ENCODE data around the gene SRP54.
"Not testable (repeated sequence)": the region's sequence is repeated elsewhere in the genome, so short reads cannot be mapped to it uniquely, and the experiment has no call there.

SRP54 gene

GRCh38 chr14:35047976-35048513 is 65.3 kb downstream of the SRP54 start:
- H3K4me3 ChIP-seq: peak overlapping the region in 1 of 2 donors; percentile 70
- no peak for TF ChIP-seq CTCF (IDR thresholded peaks at IDR 0.05)
- intact Hi-C loops (cut with DNase I; ENCODE audit: low total_unique reads): loop anchor here (5.0 to 10.0 kb wide), 4 partner anchors 66 to 287 kb away; partner anchors contain the start of genes PPP2R3C, PRORP and SRP54
- H3K9me3 ChIP-seq: no peaks in the 10 kb centered on the region
- H3K4me1 ChIP-seq: peaks cover 0 to 47% (median 21%) of the 10 kb centered on the region in 4 donors
- no peaks in the 10 kb centered on the region for H3K27me3 ChIP-seq
- no peak overlapping the region for H3K27ac ChIP-seq
- H3K36me3 ChIP-seq: peaks cover 0 to 3% (median 0%) of the 10 kb centered on the region in 3 donors
- DNase-seq: no peak

GRCh38 chr14:35050652-35051051 is 67.9 kb downstream of the SRP54 start:
- peak overlapping the region in 1 of 2 donors; percentile 56 for H3K27ac ChIP-seq
- peaks cover 0 to 40% (median 21%) of the 10 kb centered on the region in 4 donors for H3K4me1 ChIP-seq
- no peaks in the 10 kb centered on the region for H3K9me3 ChIP-seq
- H3K36me3 ChIP-seq: peaks cover 3 to 20% (median 9%) of the 10 kb centered on the region in 3 donors
- no peak for TF ChIP-seq CTCF (IDR thresholded peaks at IDR 0.05)
- DNase-seq: no peak
- intact Hi-C loops (cut with DNase I; ENCODE audit: low total_unique reads): no loop called here
- no peak overlapping the region for H3K4me3 ChIP-seq
- no peaks in the 10 kb centered on the region for H3K27me3 ChIP-seq

DNA sequence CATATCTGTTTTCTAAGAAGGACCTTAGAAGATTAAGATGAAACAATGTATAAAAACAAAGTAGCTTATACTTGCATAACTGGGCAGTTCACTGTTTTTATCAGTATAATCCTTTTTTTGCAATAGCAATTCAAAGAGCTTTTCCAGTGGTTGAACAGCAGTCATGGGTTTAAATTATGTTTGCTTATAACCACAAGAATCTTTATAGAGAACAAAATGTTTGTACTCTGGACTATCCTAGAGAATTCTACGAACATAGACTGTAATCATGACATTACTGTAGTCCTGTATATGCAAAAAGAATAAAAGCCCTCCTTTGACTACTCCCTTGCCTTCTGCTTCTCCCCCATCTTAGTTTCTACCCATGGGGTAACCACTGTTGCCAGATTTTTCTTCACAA is 69.0 kb downstream of the SRP54 start:
- intact Hi-C loops (cut with DNase I; ENCODE audit: low total_unique reads): no loop called here
- Histone ChIP-seq H3K4me3 (no peak overlapping the region), H3K36me3 (peaks cover 3 to 29% (median 9%) of the 10 kb centered on the region in 3 donors), H3K27me3 (no peaks in the 10 kb centered on the region), H3K27ac (peak overlapping the region in 1 of 2 donors; percentile 56), H3K9me3 (no peaks in the 10 kb centered on the region), H3K4me1 (peaks cover 0 to 40% (median 21%) of the 10 kb centered on the region in 4 donors)
- no peak for TF ChIP-seq CTCF (IDR thresholded peaks at IDR 0.05)
- DNase-seq: no peak

- no peak for DNase-seq
- peaks cover 0 to 33% (median 14%) of the 10 kb centered on the region in 4 donors for H3K4me1 ChIP-seq
- intact Hi-C loops (cut with DNase I; ENCODE audit: low total_unique reads): no loop called here
- H3K4me3 ChIP-seq: no peak overlapping the region
- no peak for TF ChIP-seq CTCF (IDR thresholded peaks at IDR 0.05)
- H3K27ac ChIP-seq: no peak overlapping the region
- H3K36me3 ChIP-seq: peaks cover 3 to 38% (median 11%) of the 10 kb centered on the region in 3 donors
- no peaks in the 10 kb centered on the region for H3K9me3 ChIP-seq
- H3K27me3 ChIP-seq: no peaks in the 10 kb centered on the region
Observed at GRCh38 chr14:35052637-35053036, 69.8 kb downstream of the SRP54 start.

DNA sequence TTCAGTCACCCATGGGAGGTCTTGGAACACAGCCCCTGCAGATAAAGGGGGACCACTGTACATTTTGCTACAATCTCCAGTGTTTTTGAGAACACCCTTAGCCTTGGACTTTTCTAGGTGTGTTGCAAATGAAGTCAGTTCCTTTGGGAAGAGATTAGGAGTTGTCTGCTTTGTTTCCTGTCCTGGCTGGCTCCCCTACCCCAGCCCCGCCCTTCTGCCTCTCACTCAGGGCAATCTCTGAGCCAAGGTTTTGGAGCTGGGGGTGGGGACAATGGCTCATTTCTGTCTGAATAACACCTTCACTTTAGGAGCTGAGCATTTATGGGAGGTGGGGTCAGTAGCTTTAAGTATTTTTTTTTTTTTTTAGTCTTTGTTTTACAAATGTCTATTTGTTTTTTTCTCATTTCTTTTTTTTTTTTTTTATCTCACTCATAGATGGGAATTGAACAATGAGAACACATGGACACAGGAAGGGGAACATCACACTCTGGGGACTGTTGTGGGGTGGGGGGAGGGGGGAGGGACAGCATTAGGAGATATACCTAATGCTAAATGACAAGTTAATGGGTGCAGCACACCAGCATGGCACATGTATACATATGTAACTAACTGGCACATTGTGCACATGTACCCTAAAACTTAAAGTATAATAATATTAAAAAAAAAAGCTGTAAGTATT is 78.5 kb downstream of the SRP54 start:
- intact Hi-C loops (cut with DNase I; ENCODE audit: low total_unique reads); H3K27ac ChIP-seq: not testable (repeated sequence)

DNA sequence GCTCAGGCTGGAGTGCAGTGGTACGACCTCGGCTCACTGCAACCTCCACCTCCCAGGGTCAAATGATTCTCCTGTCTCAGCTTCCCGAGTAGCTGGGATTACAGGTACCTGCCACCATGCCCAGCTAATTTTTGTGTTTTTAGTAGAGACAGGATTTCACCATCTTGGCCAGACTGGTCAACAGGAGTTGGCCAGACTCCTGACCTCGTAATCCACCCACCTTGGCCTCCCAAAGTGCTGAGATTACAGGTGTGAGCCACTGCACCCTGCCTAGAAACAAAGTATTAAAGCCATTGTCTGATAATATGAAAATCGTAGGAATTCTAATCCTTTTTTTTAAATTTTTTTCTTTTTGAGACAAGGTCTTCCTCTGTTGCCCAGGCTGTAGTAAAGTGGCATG is 82.9 kb downstream of the SRP54 start:
- H3K27ac ChIP-seq; H3K27me3 ChIP-seq; H3K4me1 ChIP-seq; intact Hi-C loops (cut with DNase I; ENCODE audit: low total_unique reads); H3K4me3 ChIP-seq; H3K9me3 ChIP-seq; DNase-seq: not testable (repeated sequence)
- H3K36me3 ChIP-seq: peaks cover 12 to 44% (median 31%) of the 10 kb centered on the region in 3 donors

More for the DNA sequence above, 78.5 kb downstream of the SRP54 start:
- not testable (repeated sequence) for H3K4me1 ChIP-seq, H3K27me3 ChIP-seq, H3K4me3 ChIP-seq, DNase-seq, H3K9me3 ChIP-seq
- peaks cover 27 to 52% (median 32%) of the 10 kb centered on the region in 3 donors for H3K36me3 ChIP-seq
